ENCODE results near the gene TOX3. TPM values are rescaled to one million over a fixed set of nuclear protein-coding genes. Genes with fewer than 3 reads are reported as not detected.
A peak's percentile ranks its signal among the peaks of the same experiment; 100 is the strongest.

The TOX3 gene
- total and polyA plus RNA-seq, 2 of the 13 experiments (the other 11 are each of a cell fraction or from before 2014, with no cell fraction given), result 14.5 to 98.6 TPM

DNA sequence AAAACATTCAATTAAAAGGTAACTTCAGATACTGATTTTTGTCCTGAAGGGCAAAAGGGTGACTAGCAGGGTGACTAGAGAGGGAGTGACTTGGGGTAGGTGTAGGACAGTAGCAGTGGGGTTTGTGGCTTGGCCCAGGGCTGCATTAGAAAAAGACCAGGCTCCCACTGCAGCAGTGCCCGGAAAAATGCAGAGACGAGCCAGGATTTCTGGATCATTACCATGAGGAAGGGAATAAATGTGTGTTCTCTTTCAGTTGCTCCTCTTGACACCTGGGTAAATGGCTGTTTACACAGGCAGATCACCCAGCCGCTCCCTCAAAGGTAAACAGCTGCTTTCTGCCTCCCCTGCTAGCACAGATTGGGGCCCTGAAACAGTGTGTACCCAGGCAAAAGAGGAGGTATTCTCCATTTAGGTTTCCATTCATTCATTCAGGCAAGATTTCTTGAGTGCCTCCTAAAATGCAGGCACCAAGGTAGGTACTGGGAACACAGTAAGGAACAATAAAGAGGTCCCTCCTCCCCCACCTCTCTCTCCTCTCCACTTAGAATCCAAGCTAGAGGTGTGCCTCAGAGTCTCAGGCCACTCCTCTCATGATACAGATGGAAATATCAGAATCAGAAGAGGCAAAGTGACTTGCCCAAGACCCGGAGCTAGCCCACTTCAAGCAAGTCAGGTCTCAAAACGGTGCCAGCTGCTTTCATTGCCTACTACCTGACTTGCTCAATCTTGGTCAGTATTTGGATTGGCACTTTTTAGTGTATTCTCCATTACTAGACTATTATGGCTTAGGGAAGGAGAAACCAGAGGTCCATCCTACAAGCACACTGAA lies 15.2 kb upstream of the TOX3 start (continued):
- TF ChIP-seq, protein P1, sequence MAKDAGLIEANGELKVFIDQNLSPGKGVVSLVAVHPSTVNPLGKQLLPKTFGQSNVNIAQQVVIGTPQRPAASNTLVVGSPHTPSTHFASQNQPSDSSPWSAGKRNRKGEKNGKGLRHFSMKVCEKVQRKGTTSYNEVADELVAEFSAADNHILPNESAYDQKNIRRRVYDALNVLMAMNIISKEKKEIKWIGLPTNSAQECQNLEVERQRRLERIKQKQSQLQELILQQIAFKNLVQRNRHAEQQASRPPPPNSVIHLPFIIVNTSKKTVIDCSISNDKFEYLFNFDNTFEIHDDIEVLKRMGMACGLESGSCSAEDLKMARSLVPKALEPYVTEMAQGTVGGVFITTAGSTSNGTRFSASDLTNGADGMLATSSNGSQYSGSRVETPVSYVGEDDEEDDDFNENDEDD (CRISPR knock-in tag; IDR thresholded peaks at IDR 0.05; ENCODE audit: borderline replicate concordance), result no peak; the same call in 1 of the 2 replicates
- TF ChIP-seq KDM6A (CRISPR knock-in tag; IDR thresholded peaks at IDR 0.05; ENCODE audit: low read depth) (peak; percentile 39; the same call in 1 of the 2 replicates), ZNF382 (CRISPR knock-in tag; IDR thresholded peaks at IDR 0.05; ENCODE audit: borderline replicate concordance) (no peak), ONECUT2 (CRISPR knock-in tag; IDR thresholded peaks at IDR 0.05) (no peak), ZIK1 (CRISPR knock-in tag; IDR thresholded peaks at IDR 0.05; ENCODE audit: borderline replicate concordance, low read depth) (no peak), ZNF530 (CRISPR knock-in tag; IDR thresholded peaks at IDR 0.05; ENCODE audit: low read depth) (no peak), DNMT1 (CRISPR knock-in tag; IDR thresholded peaks at IDR 0.05) (no peak), ZNF446 (CRISPR knock-in tag; IDR thresholded peaks at IDR 0.05) (no peak), NR2C2 (CRISPR knock-in tag; IDR thresholded peaks at IDR 0.05; ENCODE audit: borderline replicate concordance) (peak; percentile 35; the same call in 1 of the 2 replicates), GFI1 (CRISPR knock-in tag; IDR thresholded peaks at IDR 0.05; ENCODE audit: borderline replicate concordance) (peak; percentile 93), ZNF101 (CRISPR knock-in tag; IDR thresholded peaks at IDR 0.05; ENCODE audit: borderline replicate concordance, low read depth) (no peak), MEF2D (CRISPR knock-in tag; IDR thresholded peaks at IDR 0.05) (0 out of 2 replicates have a peak, but pooled peaks have one; percentile 30), ZNF816 (CRISPR knock-in tag; IDR thresholded peaks at IDR 0.05; ENCODE audit: borderline replicate concordance) (peak; percentile 52; the same call in 1 of the 2 replicates), CBFB (CRISPR knock-in tag; IDR thresholded peaks at IDR 0.05) (no peak), TCF12 (IDR thresholded peaks at IDR 0.05) (no peak), TCF12 (CRISPR knock-in tag; IDR thresholded peaks at IDR 0.05) (0 out of 2 replicates have a peak, but pooled peaks have one; percentile 32), KLF6 (CRISPR knock-in tag; IDR thresholded peaks at IDR 0.05) (no peak), ZNF282 (IDR thresholded peaks at IDR 0.05; ENCODE audit: partially characterized antibody) (no peak), ZNF546 (CRISPR knock-in tag; conservative IDR thresholded peaks at IDR 0.05) (no peak)
- TF ChIP-seq, protein P2, sequence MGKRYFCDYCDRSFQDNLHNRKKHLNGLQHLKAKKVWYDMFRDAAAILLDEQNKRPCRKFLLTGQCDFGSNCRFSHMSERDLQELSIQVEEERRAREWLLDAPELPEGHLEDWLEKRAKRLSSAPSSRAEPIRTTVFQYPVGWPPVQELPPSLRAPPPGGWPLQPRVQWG (CRISPR knock-in tag; IDR thresholded peaks at IDR 0.05; ENCODE audit: borderline replicate concordance, low read depth), result no peak
- TF ChIP-seq, protein P3, sequence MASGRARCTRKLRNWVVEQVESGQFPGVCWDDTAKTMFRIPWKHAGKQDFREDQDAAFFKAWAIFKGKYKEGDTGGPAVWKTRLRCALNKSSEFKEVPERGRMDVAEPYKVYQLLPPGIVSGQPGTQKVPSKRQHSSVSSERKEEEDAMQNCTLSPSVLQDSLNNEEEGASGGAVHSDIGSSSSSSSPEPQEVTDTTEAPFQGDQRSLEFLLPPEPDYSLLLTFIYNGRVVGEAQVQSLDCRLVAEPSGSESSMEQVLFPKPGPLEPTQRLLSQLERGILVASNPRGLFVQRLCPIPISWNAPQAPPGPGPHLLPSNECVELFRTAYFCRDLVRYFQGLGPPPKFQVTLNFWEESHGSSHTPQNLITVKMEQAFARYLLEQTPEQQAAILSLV (CRISPR knock-in tag; IDR thresholded peaks at IDR 0.05; ENCODE audit: borderline replicate concordance), result no peak
- TF ChIP-seq, protein P4, sequence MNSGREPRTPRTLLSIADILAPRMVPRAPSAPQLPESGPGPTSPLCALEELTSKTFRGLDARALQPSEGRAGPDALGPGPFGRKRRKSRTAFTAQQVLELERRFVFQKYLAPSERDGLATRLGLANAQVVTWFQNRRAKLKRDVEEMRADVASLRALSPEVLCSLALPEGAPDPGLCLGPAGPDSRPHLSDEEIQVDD (CRISPR knock-in tag; IDR thresholded peaks at IDR 0.05; ENCODE audit: borderline replicate concordance), result no peak
- TF ChIP-seq, protein P5, sequence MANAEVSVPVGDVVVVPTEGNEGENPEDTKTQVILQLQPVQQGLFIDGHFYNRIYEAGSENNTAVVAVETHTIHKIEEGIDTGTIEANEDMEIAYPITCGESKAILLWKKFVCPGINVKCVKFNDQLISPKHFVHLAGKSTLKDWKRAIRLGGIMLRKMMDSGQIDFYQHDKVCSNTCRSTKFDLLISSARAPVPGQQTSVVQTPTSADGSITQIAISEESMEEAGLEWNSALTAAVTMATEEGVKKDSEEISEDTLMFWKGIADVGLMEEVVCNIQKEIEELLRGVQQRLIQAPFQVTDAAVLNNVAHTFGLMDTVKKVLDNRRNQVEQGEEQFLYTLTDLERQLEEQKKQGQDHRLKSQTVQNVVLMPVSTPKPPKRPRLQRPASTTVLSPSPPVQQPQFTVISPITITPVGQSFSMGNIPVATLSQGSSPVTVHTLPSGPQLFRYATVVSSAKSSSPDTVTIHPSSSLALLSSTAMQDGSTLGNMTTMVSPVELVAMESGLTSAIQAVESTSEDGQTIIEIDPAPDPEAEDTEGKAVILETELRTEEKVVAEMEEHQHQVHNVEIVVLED (CRISPR knock-in tag; IDR thresholded peaks at IDR 0.05; ENCODE audit: borderline replicate concordance), result 0 out of 2 replicates have a peak, but pooled peaks have one; percentile 18
- TF ChIP-seq, protein P6, sequence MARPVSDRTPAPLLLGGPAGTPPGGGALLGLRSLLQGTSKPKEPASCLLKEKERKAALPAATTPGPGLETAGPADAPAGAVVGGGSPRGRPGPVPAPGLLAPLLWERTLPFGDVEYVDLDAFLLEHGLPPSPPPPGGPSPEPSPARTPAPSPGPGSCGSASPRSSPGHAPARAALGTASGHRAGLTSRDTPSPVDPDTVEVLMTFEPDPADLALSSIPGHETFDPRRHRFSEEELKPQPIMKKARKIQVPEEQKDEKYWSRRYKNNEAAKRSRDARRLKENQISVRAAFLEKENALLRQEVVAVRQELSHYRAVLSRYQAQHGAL (CRISPR knock-in tag; IDR thresholded peaks at IDR 0.05; ENCODE audit: not compliant biosample characterization), result no peak
